ENCODE measurements around the gene PDE4D.

DNA sequence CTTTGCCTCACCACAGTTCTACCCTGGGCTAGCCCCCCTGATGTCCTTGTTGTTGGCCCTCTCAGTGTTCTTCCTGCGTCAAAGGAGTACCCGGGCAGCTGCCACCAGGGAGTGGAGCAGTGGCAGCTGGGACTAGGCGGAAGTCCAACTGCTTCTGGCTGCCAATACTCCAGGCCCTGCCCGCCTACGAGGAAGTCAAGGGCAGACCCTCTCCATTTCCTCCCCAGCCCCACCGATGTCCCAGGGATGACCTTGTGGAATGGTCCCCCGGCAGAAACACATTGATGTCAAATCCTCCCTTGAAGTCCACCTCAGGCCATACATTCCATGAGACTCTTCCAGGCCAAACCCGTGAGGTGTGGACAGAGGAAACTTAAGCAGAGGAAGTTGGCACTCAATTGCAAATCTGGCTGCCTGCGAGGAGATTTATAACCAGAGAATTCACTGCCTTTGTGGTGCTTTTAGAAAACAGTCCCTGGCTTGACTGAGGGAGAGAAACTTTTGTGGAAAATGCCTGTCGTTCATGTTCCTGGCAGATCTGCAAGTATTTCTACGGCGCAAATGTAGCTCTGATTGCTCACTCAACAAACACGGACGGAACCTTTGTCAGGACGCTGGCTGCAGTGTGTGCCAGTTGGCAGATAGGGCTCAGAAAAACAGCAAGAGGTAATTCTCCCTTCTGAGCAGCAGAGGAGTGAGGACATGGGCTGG, 970.9 kb downstream of the PDE4D start:
- TF ChIP-seq, protein P1, sequence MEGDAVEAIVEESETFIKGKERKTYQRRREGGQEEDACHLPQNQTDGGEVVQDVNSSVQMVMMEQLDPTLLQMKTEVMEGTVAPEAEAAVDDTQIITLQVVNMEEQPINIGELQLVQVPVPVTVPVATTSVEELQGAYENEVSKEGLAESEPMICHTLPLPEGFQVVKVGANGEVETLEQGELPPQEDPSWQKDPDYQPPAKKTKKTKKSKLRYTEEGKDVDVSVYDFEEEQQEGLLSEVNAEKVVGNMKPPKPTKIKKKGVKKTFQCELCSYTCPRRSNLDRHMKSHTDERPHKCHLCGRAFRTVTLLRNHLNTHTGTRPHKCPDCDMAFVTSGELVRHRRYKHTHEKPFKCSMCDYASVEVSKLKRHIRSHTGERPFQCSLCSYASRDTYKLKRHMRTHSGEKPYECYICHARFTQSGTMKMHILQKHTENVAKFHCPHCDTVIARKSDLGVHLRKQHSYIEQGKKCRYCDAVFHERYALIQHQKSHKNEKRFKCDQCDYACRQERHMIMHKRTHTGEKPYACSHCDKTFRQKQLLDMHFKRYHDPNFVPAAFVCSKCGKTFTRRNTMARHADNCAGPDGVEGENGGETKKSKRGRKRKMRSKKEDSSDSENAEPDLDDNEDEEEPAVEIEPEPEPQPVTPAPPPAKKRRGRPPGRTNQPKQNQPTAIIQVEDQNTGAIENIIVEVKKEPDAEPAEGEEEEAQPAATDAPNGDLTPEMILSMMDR (IDR thresholded peaks at IDR 0.05), result no peak
- TF ChIP-seq POLR2AphosphoS5 (IDR thresholded peaks at IDR 0.05; ENCODE audit: low read depth, low read length) (no peak), TCF7L2 (IDR thresholded peaks at IDR 0.05; ENCODE audit: low read depth, low read length) (no peak)
- TF ChIP-seq, protein P2, sequence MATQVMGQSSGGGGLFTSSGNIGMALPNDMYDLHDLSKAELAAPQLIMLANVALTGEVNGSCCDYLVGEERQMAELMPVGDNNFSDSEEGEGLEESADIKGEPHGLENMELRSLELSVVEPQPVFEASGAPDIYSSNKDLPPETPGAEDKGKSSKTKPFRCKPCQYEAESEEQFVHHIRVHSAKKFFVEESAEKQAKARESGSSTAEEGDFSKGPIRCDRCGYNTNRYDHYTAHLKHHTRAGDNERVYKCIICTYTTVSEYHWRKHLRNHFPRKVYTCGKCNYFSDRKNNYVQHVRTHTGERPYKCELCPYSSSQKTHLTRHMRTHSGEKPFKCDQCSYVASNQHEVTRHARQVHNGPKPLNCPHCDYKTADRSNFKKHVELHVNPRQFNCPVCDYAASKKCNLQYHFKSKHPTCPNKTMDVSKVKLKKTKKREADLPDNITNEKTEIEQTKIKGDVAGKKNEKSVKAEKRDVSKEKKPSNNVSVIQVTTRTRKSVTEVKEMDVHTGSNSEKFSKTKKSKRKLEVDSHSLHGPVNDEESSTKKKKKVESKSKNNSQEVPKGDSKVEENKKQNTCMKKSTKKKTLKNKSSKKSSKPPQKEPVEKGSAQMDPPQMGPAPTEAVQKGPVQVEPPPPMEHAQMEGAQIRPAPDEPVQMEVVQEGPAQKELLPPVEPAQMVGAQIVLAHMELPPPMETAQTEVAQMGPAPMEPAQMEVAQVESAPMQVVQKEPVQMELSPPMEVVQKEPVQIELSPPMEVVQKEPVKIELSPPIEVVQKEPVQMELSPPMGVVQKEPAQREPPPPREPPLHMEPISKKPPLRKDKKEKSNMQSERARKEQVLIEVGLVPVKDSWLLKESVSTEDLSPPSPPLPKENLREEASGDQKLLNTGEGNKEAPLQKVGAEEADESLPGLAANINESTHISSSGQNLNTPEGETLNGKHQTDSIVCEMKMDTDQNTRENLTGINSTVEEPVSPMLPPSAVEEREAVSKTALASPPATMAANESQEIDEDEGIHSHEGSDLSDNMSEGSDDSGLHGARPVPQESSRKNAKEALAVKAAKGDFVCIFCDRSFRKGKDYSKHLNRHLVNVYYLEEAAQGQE (IDR thresholded peaks at IDR 0.05; ENCODE audit: insufficient read depth in 1 of 2, low read depth in 2 of 2, low read length in 1 of 2), result no peak
